SK-N-SH (cell line): ENCODE measurements around the gene C16orf74. TPM values are rescaled to one million over a fixed set of nuclear protein-coding genes. Genes with fewer than 3 reads are reported as not detected.

Source experiments
- CTCF ChIA-PET: fragments of 300-600, 350-600 bp; formaldehyde crosslinking; extraction: SDS; loops from one replicate; lab custom pipeline; 2021; lab: Yijun Ruan, JAX
- POLR2A ChIA-PET: fragments of 350-600 bp; sonication (Branson Sonifier 250); formaldehyde crosslinking; extraction: SDS; loops from one replicate; lab custom pipeline; 2020; ENCODE audit warnings: antibody characterized with exemption, inconsistent platforms; lab: Yijun Ruan, JAX
- DNase-seq: peaks from one replicate; pipeline ENCODE4 v3.0.0; 2012
- H2AFZ ChIP-seq: fragments of 200-600 bp; sonication (generic); 2 replicates; pipeline ENCODE4 v1.8.1; 2016; ENCODE audit warnings: antibody characterized with exemption, mild to moderate bottlenecking, low read depth
- H3F3A ChIP-seq: fragments of 200-600 bp; sonication (generic); replicated peaks from 2 replicates; pipeline ENCODE3; 2016; ENCODE audit warnings: antibody characterized with exemption, mild to moderate bottlenecking; ENCODE audit not compliant: insufficient read depth
- H3K27ac ChIP-seq, 2 experiments: fragments of 200-500 bp in 1 of 2; fragments of 200-600 bp in 1 of 2; sonication (Bioruptor generic) in 1 of 2; sonication (generic), shearing (Covaris generic) in 1 of 2; 2 replicates each; pipeline versions ENCODE4 v1.5.1 to v1.6.1; 2014 to 2016; ENCODE audit warnings: low read depth in 2 of 2, inconsistent platforms in 1 of 2, low read length in 1 of 2, mild to moderate bottlenecking in 1 of 2, mixed read lengths in 1 of 2
- H3K27me3 ChIP-seq: fragments of 200-600 bp; sonication (generic), shearing (Covaris generic); 2 replicates; pipeline ENCODE4 v1.6.1; 2016; ENCODE audit warnings: mixed run types; ENCODE audit not compliant: insufficient read depth
- H3K36me3 ChIP-seq, 2 experiments: fragments of 200-500 bp in 1 of 2; fragments of 200-600 bp in 1 of 2; sonication (Bioruptor generic) in 1 of 2; sonication (generic) in 1 of 2; replicated peaks in 1 of 2; 2 replicates each; pipeline versions ENCODE3 to v1.5.1; 2014 to 2016; ENCODE audit warnings: low read length in 1 of 2, mild to moderate bottlenecking in 1 of 2; ENCODE audit not compliant: insufficient read depth in 2 of 2, control insufficient read depth in 1 of 2
- H3K4me1 ChIP-seq, 2 experiments: fragments of 200-500 bp in 1 of 2; fragments of 200-600 bp in 1 of 2; sonication (Bioruptor generic) in 1 of 2; sonication (generic), shearing (Covaris generic) in 1 of 2; 2 replicates each; pipeline versions ENCODE4 v1.5.1 to v1.6.1; 2014 to 2016; ENCODE audit warnings: low read depth in 1 of 2, low read length in 1 of 2, mixed run types in 1 of 2; ENCODE audit not compliant: insufficient read depth in 2 of 2, control insufficient read depth in 1 of 2
- H3K4me2 ChIP-seq: fragments of 200-600 bp; sonication (generic), shearing (Covaris generic); 2 replicates; pipeline ENCODE4 v1.6.1; 2017; ENCODE audit warnings: mixed run types
- H3K4me3 ChIP-seq, 2 experiments: fragments of 200-500 bp in 1 of 2; fragments of 200-600 bp in 1 of 2; sonication (Bioruptor generic) in 1 of 2; sonication (generic), shearing (Covaris generic) in 1 of 2; 2 replicates each; pipeline versions ENCODE4 v1.5.1 to v1.8.1; 2014 to 2016; ENCODE audit warnings: low read depth in 2 of 2, inconsistent platforms in 1 of 2, low read length in 1 of 2, mild to moderate bottlenecking in 1 of 2, mixed read lengths in 1 of 2, moderate library complexity in 1 of 2
- H3K79me2 ChIP-seq: fragments of 200-600 bp; sonication (generic); 2 replicates; pipeline ENCODE4 v1.8.1; 2017; ENCODE audit warnings: mild to moderate bottlenecking; ENCODE audit not compliant: insufficient read depth
- H3K9ac ChIP-seq: fragments of 200-600 bp; sonication (generic); 2 replicates; pipeline ENCODE4 v1.6.1; 2017; ENCODE audit warnings: mixed run types
- H3K9me2 ChIP-seq: fragments of 200-600 bp; sonication (generic); 2 replicates; pipeline ENCODE4 v1.6.1; 2017; ENCODE audit warnings: mixed run types
- H3K9me3 ChIP-seq: fragments of 200-600 bp; sonication (generic); 2 replicates; pipeline ENCODE4 v1.6.1; 2017; ENCODE audit warnings: mixed run types, mild to moderate bottlenecking, moderate library complexity
- H4K20me1 ChIP-seq: fragments of 200-600 bp; sonication (generic); 2 replicates; pipeline ENCODE4 v1.6.1; 2017; ENCODE audit warnings: mild to moderate bottlenecking, mixed run types; ENCODE audit not compliant: insufficient read depth
- CHD2 ChIP-seq: fragments of 150-350 bp; IDR thresholded peaks from 2 replicates; pipeline ENCODE4 v1.6.1; 2018; ENCODE audit warnings: low read length; ENCODE audit not compliant: partially characterized antibody
- EZH2phosphoT487 ChIP-seq: fragments of 200-600 bp; sonication (generic); IDR thresholded peaks from 2 replicates; pipeline ENCODE4 v1.6.1; 2017; ENCODE audit warnings: low read depth, mixed run types, mild to moderate bottlenecking, antibody characterized with exemption, moderate library complexity, borderline replicate concordance
- GABPA ChIP-seq: IDR thresholded peaks from 2 replicates; pipeline ENCODE4 v1.4.0; 2012; ENCODE audit warnings: low read depth, mild to moderate bottlenecking
- NFIC ChIP-seq: IDR thresholded peaks from 2 replicates; pipeline ENCODE4 v1.4.0; 2012; ENCODE audit warnings: borderline replicate concordance
- RFX5 ChIP-seq: IDR thresholded peaks from 2 replicates; pipeline ENCODE4 v1.6.1; 2012; ENCODE audit warnings: mild to moderate bottlenecking, improper control_type of control experiment, low read length
- RXRA ChIP-seq: IDR thresholded peaks from 2 replicates; pipeline ENCODE4 v1.4.0; 2012; ENCODE audit warnings: low read depth, mild to moderate bottlenecking, borderline replicate concordance
- TAF1 ChIP-seq: IDR thresholded peaks from 2 replicates; pipeline ENCODE4 v1.6.1; 2012; ENCODE audit warnings: low read depth, mild to moderate bottlenecking, low read length, moderate library complexity, borderline replicate concordance
- WGBS: methylation state at CpG from one replicate; pipeline ENCODE4 v1.1.6; 2017; ENCODE audit warnings: low lambda C conversion rate; 5-methylcytosine and 5-hydroxymethylcytosine counted together
- polyA plus RNA-seq, 3 experiments: library from polyadenylated mRNA; depleted of rRNA; stranded (reverse); fragments of >200 nt; gene quantifications; 2 replicates each; pipeline ENCODE4 v1.2.3, GENCODE V29; 2012
- TF ChIP-seq, protein P1 (sequence below): fragments of 150-350 bp; IDR thresholded peaks from 2 replicates; pipeline ENCODE4 v1.6.1; 2017; ENCODE audit warnings: antibody characterized with exemption, low read length, low read depth, borderline replicate concordance
- TF ChIP-seq, protein P2 (sequence below): IDR thresholded peaks from 2 replicates; pipeline ENCODE4 v1.4.0; 2012; ENCODE audit warnings: low read depth, borderline replicate concordance
- TF ChIP-seq, protein P3 (sequence below): IDR thresholded peaks from 2 replicates; pipeline ENCODE4 v1.6.1; 2012; ENCODE audit warnings: mild to moderate bottlenecking, low read depth, low read length, moderate library complexity
- TF ChIP-seq, protein P4 (sequence below): IDR thresholded peaks from 2 replicates; pipeline ENCODE4 v1.4.0; 2012; ENCODE audit warnings: low read depth

The C16orf74 gene
- polyA plus RNA-seq, 1 of the 3 experiments (the other 2 are of a cell fraction): 27.2 TPM

DNA sequence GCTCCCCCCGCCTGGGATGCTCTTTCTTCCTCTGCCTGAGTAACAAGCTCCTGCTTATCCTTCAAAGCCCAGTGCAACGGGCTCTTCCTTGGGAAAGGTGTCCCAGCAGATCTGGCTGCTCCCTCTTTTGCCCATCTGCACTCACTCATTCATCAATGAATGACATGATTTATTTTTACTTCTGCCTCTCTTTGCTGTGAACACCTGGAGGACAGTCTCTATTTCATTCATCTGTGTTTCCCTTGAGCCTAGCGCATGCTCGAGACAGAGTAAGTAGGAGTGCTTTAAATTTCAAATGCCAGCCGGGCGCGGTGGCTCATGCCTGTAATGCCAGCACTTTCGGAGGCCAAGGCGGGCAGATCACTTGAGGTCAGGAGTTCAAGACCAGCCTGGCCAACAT is 40.2 kb downstream of the C16orf74 start:
- H3K4me3 ChIP-seq: no peak overlapping the region
- H3K4me1 ChIP-seq: no peaks in the 10 kb centered on the region; a peak in 1 of 4 replicates
- peaks cover 0 to 3% of the 10 kb centered on the region in 2 experiments for H3K36me3 ChIP-seq
- WGBS: 97% methylated on average over 9 of the region's 9 CpGs
- no peak overlapping the region for H3K4me2 ChIP-seq
- DNase-seq: no peak
- no peak overlapping the region for H3K9ac ChIP-seq
- TF ChIP-seq CHD2: no peak
- no peak for TF ChIP-seq TAF1
- TF ChIP-seq EZH2phosphoT487: no peak
- no peak for TF ChIP-seq GABPA
- no peak for TF ChIP-seq RFX5
- TF ChIP-seq, protein P1, sequence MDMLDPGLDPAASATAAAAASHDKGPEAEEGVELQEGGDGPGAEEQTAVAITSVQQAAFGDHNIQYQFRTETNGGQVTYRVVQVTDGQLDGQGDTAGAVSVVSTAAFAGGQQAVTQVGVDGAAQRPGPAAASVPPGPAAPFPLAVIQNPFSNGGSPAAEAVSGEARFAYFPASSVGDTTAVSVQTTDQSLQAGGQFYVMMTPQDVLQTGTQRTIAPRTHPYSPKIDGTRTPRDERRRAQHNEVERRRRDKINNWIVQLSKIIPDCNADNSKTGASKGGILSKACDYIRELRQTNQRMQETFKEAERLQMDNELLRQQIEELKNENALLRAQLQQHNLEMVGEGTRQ: no peak
- TF ChIP-seq, protein P2, sequence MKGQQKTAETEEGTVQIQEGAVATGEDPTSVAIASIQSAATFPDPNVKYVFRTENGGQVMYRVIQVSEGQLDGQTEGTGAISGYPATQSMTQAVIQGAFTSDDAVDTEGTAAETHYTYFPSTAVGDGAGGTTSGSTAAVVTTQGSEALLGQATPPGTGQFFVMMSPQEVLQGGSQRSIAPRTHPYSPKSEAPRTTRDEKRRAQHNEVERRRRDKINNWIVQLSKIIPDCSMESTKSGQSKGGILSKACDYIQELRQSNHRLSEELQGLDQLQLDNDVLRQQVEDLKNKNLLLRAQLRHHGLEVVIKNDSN: no peak
- TF ChIP-seq, protein P3, sequence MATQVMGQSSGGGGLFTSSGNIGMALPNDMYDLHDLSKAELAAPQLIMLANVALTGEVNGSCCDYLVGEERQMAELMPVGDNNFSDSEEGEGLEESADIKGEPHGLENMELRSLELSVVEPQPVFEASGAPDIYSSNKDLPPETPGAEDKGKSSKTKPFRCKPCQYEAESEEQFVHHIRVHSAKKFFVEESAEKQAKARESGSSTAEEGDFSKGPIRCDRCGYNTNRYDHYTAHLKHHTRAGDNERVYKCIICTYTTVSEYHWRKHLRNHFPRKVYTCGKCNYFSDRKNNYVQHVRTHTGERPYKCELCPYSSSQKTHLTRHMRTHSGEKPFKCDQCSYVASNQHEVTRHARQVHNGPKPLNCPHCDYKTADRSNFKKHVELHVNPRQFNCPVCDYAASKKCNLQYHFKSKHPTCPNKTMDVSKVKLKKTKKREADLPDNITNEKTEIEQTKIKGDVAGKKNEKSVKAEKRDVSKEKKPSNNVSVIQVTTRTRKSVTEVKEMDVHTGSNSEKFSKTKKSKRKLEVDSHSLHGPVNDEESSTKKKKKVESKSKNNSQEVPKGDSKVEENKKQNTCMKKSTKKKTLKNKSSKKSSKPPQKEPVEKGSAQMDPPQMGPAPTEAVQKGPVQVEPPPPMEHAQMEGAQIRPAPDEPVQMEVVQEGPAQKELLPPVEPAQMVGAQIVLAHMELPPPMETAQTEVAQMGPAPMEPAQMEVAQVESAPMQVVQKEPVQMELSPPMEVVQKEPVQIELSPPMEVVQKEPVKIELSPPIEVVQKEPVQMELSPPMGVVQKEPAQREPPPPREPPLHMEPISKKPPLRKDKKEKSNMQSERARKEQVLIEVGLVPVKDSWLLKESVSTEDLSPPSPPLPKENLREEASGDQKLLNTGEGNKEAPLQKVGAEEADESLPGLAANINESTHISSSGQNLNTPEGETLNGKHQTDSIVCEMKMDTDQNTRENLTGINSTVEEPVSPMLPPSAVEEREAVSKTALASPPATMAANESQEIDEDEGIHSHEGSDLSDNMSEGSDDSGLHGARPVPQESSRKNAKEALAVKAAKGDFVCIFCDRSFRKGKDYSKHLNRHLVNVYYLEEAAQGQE: no peak
- TF ChIP-seq, protein P4, sequence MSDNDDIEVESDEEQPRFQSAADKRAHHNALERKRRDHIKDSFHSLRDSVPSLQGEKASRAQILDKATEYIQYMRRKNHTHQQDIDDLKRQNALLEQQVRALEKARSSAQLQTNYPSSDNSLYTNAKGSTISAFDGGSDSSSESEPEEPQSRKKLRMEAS: no peak
- no peak for TF ChIP-seq NFIC
- no peak for TF ChIP-seq RXRA
- no peaks in the 10 kb centered on the region for H3K27me3 ChIP-seq
- no peaks in the 10 kb centered on the region; the same call in 1 of the 2 replicates for H3K79me2 ChIP-seq
- no peaks in the 10 kb centered on the region for H3K9me2 ChIP-seq
- H3K27ac ChIP-seq: no peak overlapping the region
- no peaks in the 10 kb centered on the region for H4K20me1 ChIP-seq
- no peaks in the 10 kb centered on the region for H3K9me3 ChIP-seq
- POLR2A ChIA-PET: no interaction called here
- no peak overlapping the region for H2AFZ ChIP-seq
- CTCF ChIA-PET: no interaction called here
- H3F3A ChIP-seq: no peaks in the 10 kb centered on the region
